ENCODE results near the gene MBNL1.

DNA sequence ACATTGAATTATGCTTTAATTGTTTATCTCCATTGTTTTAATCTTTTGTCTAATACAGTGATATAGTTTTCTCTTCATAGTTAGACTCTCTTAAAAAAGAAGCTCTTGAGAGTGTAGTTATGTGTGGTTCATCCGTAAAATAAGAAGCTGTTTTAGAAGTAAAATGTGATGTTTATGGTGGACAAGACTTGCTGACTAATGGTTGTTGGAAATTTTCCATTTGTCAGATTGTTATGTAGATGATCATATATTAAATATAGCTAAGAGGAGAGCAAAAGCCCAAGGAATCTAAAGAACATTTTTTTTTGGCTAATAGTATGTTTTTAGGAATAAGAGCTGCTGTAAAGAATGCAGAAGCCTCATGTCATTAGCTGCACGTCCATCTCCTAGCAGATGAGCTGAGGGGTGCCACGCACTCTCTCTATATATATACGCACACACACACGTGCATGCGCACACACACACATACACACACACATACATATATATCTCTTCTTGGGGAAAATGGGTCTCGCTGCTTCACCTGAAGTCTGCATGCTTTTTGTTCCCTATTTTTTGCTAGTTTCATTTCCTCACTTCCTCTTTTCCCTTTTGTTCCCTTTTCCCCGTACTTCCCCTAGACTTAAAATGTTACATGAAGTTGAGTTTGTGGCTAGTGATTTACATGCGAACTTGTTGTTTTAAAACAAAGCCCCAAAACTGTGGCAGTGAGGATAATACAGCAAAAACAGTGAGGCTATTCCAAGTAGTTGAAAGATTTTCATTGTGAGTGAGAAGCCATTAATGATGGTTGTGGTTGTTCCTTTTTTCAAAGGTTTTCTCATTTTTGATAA is 107.8 kb downstream of the MBNL1 start:
- no peak for TF ChIP-seq GATA2 (IDR thresholded peaks at IDR 0.05; ENCODE audit: insufficient read depth, insufficient read length, low read depth, low read length)
- no peak for TF ChIP-seq FOS (IDR thresholded peaks at IDR 0.05; ENCODE audit: borderline replicate concordance, insufficient read depth, low read length)
- no peak for TF ChIP-seq POLR2A (IDR thresholded peaks at IDR 0.05; ENCODE audit: low read depth, low read length)
- TF ChIP-seq, protein P1, sequence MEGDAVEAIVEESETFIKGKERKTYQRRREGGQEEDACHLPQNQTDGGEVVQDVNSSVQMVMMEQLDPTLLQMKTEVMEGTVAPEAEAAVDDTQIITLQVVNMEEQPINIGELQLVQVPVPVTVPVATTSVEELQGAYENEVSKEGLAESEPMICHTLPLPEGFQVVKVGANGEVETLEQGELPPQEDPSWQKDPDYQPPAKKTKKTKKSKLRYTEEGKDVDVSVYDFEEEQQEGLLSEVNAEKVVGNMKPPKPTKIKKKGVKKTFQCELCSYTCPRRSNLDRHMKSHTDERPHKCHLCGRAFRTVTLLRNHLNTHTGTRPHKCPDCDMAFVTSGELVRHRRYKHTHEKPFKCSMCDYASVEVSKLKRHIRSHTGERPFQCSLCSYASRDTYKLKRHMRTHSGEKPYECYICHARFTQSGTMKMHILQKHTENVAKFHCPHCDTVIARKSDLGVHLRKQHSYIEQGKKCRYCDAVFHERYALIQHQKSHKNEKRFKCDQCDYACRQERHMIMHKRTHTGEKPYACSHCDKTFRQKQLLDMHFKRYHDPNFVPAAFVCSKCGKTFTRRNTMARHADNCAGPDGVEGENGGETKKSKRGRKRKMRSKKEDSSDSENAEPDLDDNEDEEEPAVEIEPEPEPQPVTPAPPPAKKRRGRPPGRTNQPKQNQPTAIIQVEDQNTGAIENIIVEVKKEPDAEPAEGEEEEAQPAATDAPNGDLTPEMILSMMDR (IDR thresholded peaks at IDR 0.05; ENCODE audit: extremely low read depth in 1 of 2, insufficient read depth in 1 of 2, low read depth in 1 of 2, low read length in 2 of 2): no peak
- no peak for TF ChIP-seq EZH2 (IDR thresholded peaks at IDR 0.05; ENCODE audit: borderline replicate concordance, low read depth, low read length, severe bottlenecking)
- no peak for TF ChIP-seq POLR2AphosphoS5 (IDR thresholded peaks at IDR 0.05; ENCODE audit: insufficient read depth, low read depth, low read length)
- TF ChIP-seq, protein P2, sequence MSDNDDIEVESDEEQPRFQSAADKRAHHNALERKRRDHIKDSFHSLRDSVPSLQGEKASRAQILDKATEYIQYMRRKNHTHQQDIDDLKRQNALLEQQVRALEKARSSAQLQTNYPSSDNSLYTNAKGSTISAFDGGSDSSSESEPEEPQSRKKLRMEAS (IDR thresholded peaks at IDR 0.05; ENCODE audit: insufficient read depth, insufficient read length): no peak
- TF ChIP-seq MYC (IDR thresholded peaks at IDR 0.05; ENCODE audit: low read depth, low read length): no peak
- no peak for TF ChIP-seq JUN (IDR thresholded peaks at IDR 0.05; ENCODE audit: borderline replicate concordance, insufficient read depth, insufficient read length, low read depth)
